Prostate gland (tissue), 2 donors: ENCODE measurements around the gene SEMA4C. TPM values are rescaled to one million over a fixed set of nuclear protein-coding genes. Genes with fewer than 3 reads are reported as not detected.
A peak's percentile ranks its signal among the peaks of the same experiment; 100 is the strongest.

ENCODE experiments used
- DNase-seq: peaks from one replicate; pipeline ENCODE4 v3.0.0-alpha.2; 2019; ENCODE audit warnings: low spot score
- H3K27ac ChIP-seq, 2 donors: fragments of 200-600 bp; sonication (generic); 2 replicates each; pipeline ENCODE4 v1.5.1; 2017 to 2019
- H3K27me3 ChIP-seq: fragments of 200-600 bp; sonication (generic); replicated peaks from 2 replicates; pipeline ENCODE4 v1.5.1; 2019; ENCODE audit not compliant: insufficient read depth
- H3K36me3 ChIP-seq, 2 donors: fragments of 200-600 bp; sonication (generic); 1 replicate in 1 of 2; 2 replicates in 1 of 2; pipeline versions ENCODE4 v1.5.1 to v1.8.1; 2017 to 2019
- H3K4me1 ChIP-seq: fragments of 200-600 bp; sonication (generic); replicated peaks from 2 replicates; pipeline ENCODE4 v1.5.1; 2019
- H3K4me3 ChIP-seq, 2 donors: fragments of 200-600 bp; sonication (generic); 2 replicates each; pipeline ENCODE4 v1.5.1; 2017 to 2019
- H3K9me3 ChIP-seq: fragments of 200-600 bp; sonication (generic); 2 replicates; pipeline ENCODE4 v1.5.1; 2017
- POLR2A ChIP-seq: fragments of 450-650 bp; IDR thresholded peaks from one replicate; pipeline ENCODE4 v1.6.1; 2016; ENCODE audit warnings: antibody characterized with exemption, mild to moderate bottlenecking
- POLR2AphosphoS5 ChIP-seq: sonication (generic); formaldehyde crosslinking; IDR thresholded peaks from one replicate; pipeline ENCODE4 v1.6.1; 2017; ENCODE audit warnings: antibody characterized with exemption
- WGBS: methylation state at CpG from one replicate; pipeline ENCODE4 v1.1.5; 2018; 5-methylcytosine and 5-hydroxymethylcytosine counted together
- intact Hi-C: fragments of 100-400 bp; cut with DNase I; formaldehyde crosslinking; loops from one replicate; pipeline ENCODE4 v1.14.2; 2022
- total RNA-seq, 2 donors: library from RNA; depleted of rRNA; stranded (reverse); fragments of >200 nt; gene quantifications; one replicate each; pipeline ENCODE4 v1.1.0, GENCODE V29; 2016
- TF ChIP-seq, protein P1 (sequence below), 4 experiments: fragments of 200-600 bp in 2 of 4; fragments of 450-650 bp in 2 of 4; sonication (generic) in 2 of 4; IDR thresholded peaks; 1 replicate in 3 of 4; 2 replicates in 1 of 4; pipeline ENCODE4 v1.5.1; 2016 to 2019; ENCODE audit warnings: antibody characterized with exemption in 4 of 4, mild to moderate bottlenecking in 2 of 4, moderate library complexity in 2 of 4

SEMA4C gene
- total RNA-seq, 2 donors from 2014 or later, result 35.8 to 45.9 TPM

DNA sequence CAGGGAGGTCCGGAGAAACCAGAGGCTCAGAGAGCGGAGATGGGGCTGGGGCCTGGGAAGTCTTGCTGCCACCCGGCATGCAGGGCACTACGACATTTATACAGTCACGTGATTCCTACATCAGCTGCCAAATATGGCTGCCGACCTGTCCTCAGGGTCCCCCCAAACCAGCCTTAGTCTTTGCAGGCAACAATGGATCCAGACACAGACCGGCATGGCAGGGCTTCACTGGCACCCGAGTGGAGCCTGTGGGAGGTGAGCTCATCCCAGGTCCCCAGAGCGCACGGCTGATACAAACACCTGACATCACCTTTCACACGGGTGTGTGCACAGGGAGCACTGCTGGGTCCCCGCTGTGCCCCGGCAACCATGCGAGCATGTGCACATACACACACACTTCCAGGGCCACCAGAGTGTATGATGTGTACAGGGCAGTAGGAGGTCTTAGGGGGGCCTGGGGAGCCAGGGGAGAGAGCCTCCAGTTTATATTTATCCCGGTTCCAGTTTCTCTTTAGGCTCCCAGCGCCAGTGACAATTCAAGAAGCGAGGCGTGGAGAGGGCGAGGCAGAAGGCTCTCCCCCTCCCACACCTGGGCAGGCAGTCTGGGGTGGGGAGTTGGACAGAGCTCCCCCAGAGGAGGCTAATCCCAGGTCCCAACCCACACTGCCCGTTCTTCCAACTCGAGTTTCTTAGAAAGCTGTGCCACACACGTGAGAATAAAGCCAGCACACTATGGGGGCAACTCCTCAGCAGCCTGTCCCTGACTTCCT is 2.7 kb downstream of the SEMA4C start:
- peaks cover 15 to 35% of the 10 kb centered on the region in 2 donors for H3K36me3 ChIP-seq
- peak overlapping the region; percentile 99 to 100 for H3K4me3 ChIP-seq
- H3K9me3 ChIP-seq, result no peaks in the 10 kb centered on the region
- intact Hi-C loops, result loop anchor here (10.0 kb wide), 1 partner anchor 332 kb away; the partner anchor contains the start of gene ARID5A
- 32% methylated on average over 22 of the region's 22 CpGs for WGBS
- no peaks in the 10 kb centered on the region for H3K27me3 ChIP-seq
- no peak for DNase-seq
- TF ChIP-seq, protein P1, sequence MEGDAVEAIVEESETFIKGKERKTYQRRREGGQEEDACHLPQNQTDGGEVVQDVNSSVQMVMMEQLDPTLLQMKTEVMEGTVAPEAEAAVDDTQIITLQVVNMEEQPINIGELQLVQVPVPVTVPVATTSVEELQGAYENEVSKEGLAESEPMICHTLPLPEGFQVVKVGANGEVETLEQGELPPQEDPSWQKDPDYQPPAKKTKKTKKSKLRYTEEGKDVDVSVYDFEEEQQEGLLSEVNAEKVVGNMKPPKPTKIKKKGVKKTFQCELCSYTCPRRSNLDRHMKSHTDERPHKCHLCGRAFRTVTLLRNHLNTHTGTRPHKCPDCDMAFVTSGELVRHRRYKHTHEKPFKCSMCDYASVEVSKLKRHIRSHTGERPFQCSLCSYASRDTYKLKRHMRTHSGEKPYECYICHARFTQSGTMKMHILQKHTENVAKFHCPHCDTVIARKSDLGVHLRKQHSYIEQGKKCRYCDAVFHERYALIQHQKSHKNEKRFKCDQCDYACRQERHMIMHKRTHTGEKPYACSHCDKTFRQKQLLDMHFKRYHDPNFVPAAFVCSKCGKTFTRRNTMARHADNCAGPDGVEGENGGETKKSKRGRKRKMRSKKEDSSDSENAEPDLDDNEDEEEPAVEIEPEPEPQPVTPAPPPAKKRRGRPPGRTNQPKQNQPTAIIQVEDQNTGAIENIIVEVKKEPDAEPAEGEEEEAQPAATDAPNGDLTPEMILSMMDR (IDR thresholded peaks at IDR 0.05), result no peak
- TF ChIP-seq POLR2A (no peak), POLR2AphosphoS5 (no peak)
- peak overlapping the region; percentile 98 to 99 for H3K27ac ChIP-seq
- H3K4me1 ChIP-seq, result peaks cover 11% of the 10 kb centered on the region

- Histone ChIP-seq H3K4me3 (no peak overlapping the region), H3K4me1 (peaks cover 11% of the 10 kb centered on the region), H3K27me3 (no peaks in the 10 kb centered on the region), H3K9me3 (no peaks in the 10 kb centered on the region), H3K27ac (peak overlapping the region; percentile 98 to 99), H3K36me3 (peaks cover 15 to 35% of the 10 kb centered on the region in 2 donors)
- TF ChIP-seq POLR2A (no peak), POLR2AphosphoS5 (no peak)
- TF ChIP-seq, protein P1 (IDR thresholded peaks at IDR 0.05), result no peak
- intact Hi-C loops, result loop anchor here (10.0 kb wide), 1 partner anchor 332 kb away; the partner anchor contains the start of gene ARID5A
- WGBS, result 60% methylated on average over 8 of the region's 8 CpGs
- no peak for DNase-seq
Observed at GRCh38 chr2:96866586-96866985, 3.3 kb downstream of the SEMA4C start.

DNA sequence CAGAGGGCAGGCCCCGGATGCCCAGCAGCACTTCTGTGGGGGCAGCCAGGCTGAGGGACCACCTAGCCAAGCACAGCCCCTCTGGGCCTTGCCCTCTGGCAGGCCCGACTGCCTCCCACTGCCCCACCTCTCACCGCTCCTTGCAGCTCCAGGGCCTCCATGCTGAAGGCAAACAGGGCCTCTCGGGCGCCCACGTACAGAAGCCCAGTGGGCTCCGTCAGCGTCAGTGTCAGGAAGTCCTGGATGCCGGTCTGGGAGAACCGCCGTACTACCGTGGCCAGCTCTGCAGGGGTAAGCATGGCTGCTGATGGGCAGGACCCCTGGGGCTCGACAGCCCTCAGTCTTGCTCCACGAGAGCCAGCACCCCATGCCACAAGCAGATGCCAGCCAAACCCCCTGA is 3.7 kb downstream of the SEMA4C start:
- Histone ChIP-seq H3K4me3 (no peak overlapping the region), H3K4me1 (peaks cover 11% of the 10 kb centered on the region), H3K9me3 (no peaks in the 10 kb centered on the region), H3K27ac (peak overlapping the region in 1 of 2 donors; percentile 99), H3K27me3 (no peaks in the 10 kb centered on the region), H3K36me3 (peaks cover 15 to 35% of the 10 kb centered on the region in 2 donors)
- no peak for DNase-seq
- 65% methylated on average over 14 of the region's 14 CpGs for WGBS
- intact Hi-C loops, result loop anchor here (10.0 kb wide), 1 partner anchor 331 kb away; the partner anchor contains the start of gene ARID5A
- TF ChIP-seq POLR2AphosphoS5 (no peak), POLR2A (no peak)
- TF ChIP-seq, protein P1 (IDR thresholded peaks at IDR 0.05), result no peak

- no peaks in the 10 kb centered on the region for H3K27me3 ChIP-seq
- no peak for TF ChIP-seq POLR2A
- TF ChIP-seq, protein P1 (IDR thresholded peaks at IDR 0.05), result no peak
- no peak for TF ChIP-seq POLR2AphosphoS5
- no peak overlapping the region for H3K4me3 ChIP-seq
- no peak for DNase-seq
- intact Hi-C loops, result loop anchor here (10.0 kb wide), 1 partner anchor 331 kb away; the partner anchor contains the start of gene ARID5A
- 77% methylated on average over 16 of the region's 16 CpGs for WGBS
- no peak overlapping the region for H3K27ac ChIP-seq
- no peaks in the 10 kb centered on the region for H3K9me3 ChIP-seq
- H3K36me3 ChIP-seq, result peaks cover 15 to 35% of the 10 kb centered on the region in 2 donors
- H3K4me1 ChIP-seq, result peaks cover 11% of the 10 kb centered on the region
Observed at GRCh38 chr2:96865654-96866053, 4.2 kb downstream of the SEMA4C start.
